Spleen (tissue), 11 donors: ENCODE measurements around the gene SEH1L. TPM values are rescaled to one million over a fixed set of nuclear protein-coding genes. Genes with fewer than 3 reads are reported as not detected.

Experiments
- DNase-seq: peaks from one replicate; pipeline ENCODE4 v3.0.0-alpha.2; 2020
- H3K27ac ChIP-seq, 8 donors: fragments of 200-600 bp; sonication (generic) in 7 of 8; 1 replicate in 4 of 8; 2 replicates in 4 of 8; pipeline versions ENCODE4 v1.5.0 to v1.8.0; 2016 to 2021; ENCODE audit warnings: inconsistent platforms in 4 of 8, mild to moderate bottlenecking in 4 of 8, moderate library complexity in 1 of 8
- H3K27me3 ChIP-seq, 7 donors: fragments of 200-600 bp; sonication (generic) in 6 of 7; replicated peaks in 1 of 7; 1 replicate in 4 of 7; 2 replicates in 3 of 7; pipeline versions ENCODE4 v1.5.0 to v1.8.0; 2016 to 2021; ENCODE audit warnings: inconsistent platforms in 3 of 7, mild to moderate bottlenecking in 1 of 7
- H3K36me3 ChIP-seq, 6 donors: fragments of 200-600 bp; sonication (generic) in 5 of 6; 1 replicate in 4 of 6; 2 replicates in 2 of 6; pipeline versions ENCODE4 v1.5.0 to v1.8.0; 2016 to 2021; ENCODE audit warnings: inconsistent platforms in 2 of 6
- H3K4me1 ChIP-seq, 6 donors: fragments of 200-600 bp; sonication (generic) in 5 of 6; 1 replicate in 3 of 6; 2 replicates in 3 of 6; pipeline versions ENCODE4 v1.5.0 to v1.8.0; 2016 to 2021; ENCODE audit warnings: inconsistent platforms in 3 of 6
- H3K4me3 ChIP-seq, 8 donors: fragments of 200-600 bp; sonication (generic) in 7 of 8; 1 replicate in 4 of 8; 2 replicates in 4 of 8; pipeline versions ENCODE4 v1.5.0 to v1.8.0; 2016 to 2021; ENCODE audit warnings: inconsistent platforms in 4 of 8, mild to moderate bottlenecking in 4 of 8, moderate library complexity in 2 of 8
- H3K9me3 ChIP-seq, 8 donors: fragments of 200-600 bp; sonication (generic) in 7 of 8; 1 replicate in 4 of 8; 2 replicates in 4 of 8; pipeline versions ENCODE4 v1.5.0 to v1.8.0; 2016 to 2021; ENCODE audit warnings: inconsistent platforms in 4 of 8
- CTCF ChIP-seq, 11 experiments: fragments of 200-600 bp in 7 of 11; fragments of 450-650 bp in 4 of 11; sonication (generic) in 4 of 11; IDR thresholded peaks in 8 of 11; conservative IDR thresholded peaks in 3 of 11; 1 replicate in 7 of 11; 2 replicates in 4 of 11; pipeline versions ENCODE4 v1.4.0 to v1.8.0; 2016 to 2021; ENCODE audit warnings: antibody characterized with exemption in 11 of 11, inconsistent platforms in 4 of 11, mild to moderate bottlenecking in 1 of 11
- POLR2A ChIP-seq, 3 donors: fragments of 450-650 bp; IDR thresholded peaks; one replicate each; pipeline ENCODE4 v1.5.1; 2017; ENCODE audit warnings: antibody characterized with exemption in 3 of 3, mild to moderate bottlenecking in 1 of 3
- POLR2AphosphoS5 ChIP-seq, 3 donors: sonication (generic); formaldehyde crosslinking; IDR thresholded peaks; one replicate each; pipeline ENCODE4 v1.5.1; 2017; ENCODE audit warnings: antibody characterized with exemption in 3 of 3
- WGBS, 5 donors: extraction: QIAGEN DNeasy Blood & Tissue Kit in 3 of 5; methylation state at CpG; one replicate each; pipeline versions ENCODE4 v1.1.5 to v1.1.7; 2013 to 2018; 5-methylcytosine and 5-hydroxymethylcytosine counted together
- intact Hi-C: fragments of 100-400 bp; cut with DNase I; formaldehyde crosslinking; loops from one replicate; pipeline ENCODE4 v1.15.0; 2023; ENCODE audit warnings: low total_unique reads
- polyA plus RNA-seq, 3 donors: library from polyadenylated mRNA; stranded (reverse); fragments of 200-250 nt; gene quantifications; one replicate each; pipeline ENCODE4 v1.2.1, GENCODE V29; 2013
- total RNA-seq, 7 donors: library from RNA; depleted of rRNA in 3 of 7; stranded (reverse); fragments of >200 nt in 3 of 7; fragmentation: NEBNext Ultra II Directional in 4 of 7; extraction: Animal tissue kit (Norgen Biotek cat#: 25700) in 4 of 7; gene quantifications; one replicate each; pipeline versions ENCODE4 v1.1.0 to v1.2.1, GENCODE V29; 2016 to 2021
- donor health status: healthy with polysubstance abuse.
- donor health status: DM: no; HTN: no; CAD: no; lungs with moderate emphysema.
- donor health status: DM: no; HTN: no; CAD: no.
- donor health status: Bipolar disorder and iron deficiency.
- donor health status: healthy.
- donor health status: DM: no; HTN: no; CAD: no.
- donor health status: DM: yes; HTN: yes; CAD: no.

Gene SEH1L
- total and polyA plus RNA-seq, 10 donors, result 16.9 to 52.9 (median 31.0) TPM

- 1 to 4% (median 1%) methylated on average over 34 to 81 of the region's 81 CpGs for WGBS, 5 donors
- Histone ChIP-seq H3K4me1 (peaks cover 4 to 59% (median 46%) of the 10 kb centered on the region in 6 donors), H3K27me3 (no peaks in the 10 kb centered on the region), H3K9me3 (no peaks in the 10 kb centered on the region), H3K27ac (peak overlapping the region; percentile 92 to 99 (median 95)), H3K4me3 (peak overlapping the region; percentile 45 to 89 (median 69)), H3K36me3 (peaks cover 0 to 13% (median 1%) of the 10 kb centered on the region in 6 donors)
- intact Hi-C loops, result loop anchor here (10.0 kb wide), 1 partner anchor 53 kb away; no protein-coding TSS in a partner anchor
- TF ChIP-seq POLR2AphosphoS5 (IDR thresholded peaks at IDR 0.05) (peak; percentile 91 to 96 (median 91)), POLR2A (IDR thresholded peaks at IDR 0.05) (peak in 1 of 3 donors; percentile 66), CTCF (IDR thresholded peaks at IDR 0.05 in 8 of 11, conservative IDR thresholded peaks at IDR 0.05 in 3 of 11) (peak in 2 of 11 experiments; percentile 8 to 9)
- DNase-seq, result peak; percentile 99
These were observed 416 bp downstream of the SEH1L start for GRCh38 chr18:12948050-12948804.

- Histone ChIP-seq H3K27ac (no peak overlapping the region), H3K4me1 (peaks cover 0 to 6% (median 0%) of the 10 kb centered on the region in 6 donors), H3K27me3 (no peaks in the 10 kb centered on the region), H3K4me3 (no peak overlapping the region), H3K36me3 (peaks cover 0 to 78% (median 48%) of the 10 kb centered on the region in 6 donors), H3K9me3 (no peaks in the 10 kb centered on the region)
- TF ChIP-seq POLR2AphosphoS5 (IDR thresholded peaks at IDR 0.05) (no peak), POLR2A (IDR thresholded peaks at IDR 0.05) (no peak), CTCF (IDR thresholded peaks at IDR 0.05 in 8 of 11, conservative IDR thresholded peaks at IDR 0.05 in 3 of 11) (no peak)
- intact Hi-C loops, result no loop called here
- no peak for DNase-seq
- 76 to 99% (median 97%) methylated on average over 3 of the region's 3 CpGs for WGBS, 5 donors
These were observed 10.7 kb downstream of the SEH1L start for GRCh38 chr18:12958478-12958877.

GRCh38 chr18:12960395-12960794 is 12.6 kb downstream of the SEH1L start:
- WGBS, 5 donors, result 90 to 96% (median 94%) methylated on average over 2 of the region's 2 CpGs

More at GRCh38 chr18:12960395-12960794, 12.6 kb downstream of the SEH1L start:
- Histone ChIP-seq H3K4me3 (no peak overlapping the region), H3K36me3 (peaks cover 0 to 83% (median 55%) of the 10 kb centered on the region in 6 donors), H3K4me1 (peaks cover 0 to 6% (median 0%) of the 10 kb centered on the region in 6 donors), H3K9me3 (no peaks in the 10 kb centered on the region), H3K27me3 (no peaks in the 10 kb centered on the region), H3K27ac (no peak overlapping the region)
- intact Hi-C loops, result no loop called here
- DNase-seq, result no peak
- TF ChIP-seq POLR2AphosphoS5 (IDR thresholded peaks at IDR 0.05) (no peak), CTCF (IDR thresholded peaks at IDR 0.05 in 8 of 11, conservative IDR thresholded peaks at IDR 0.05 in 3 of 11) (no peak), POLR2A (IDR thresholded peaks at IDR 0.05) (no peak)
